HG03432 (cell line): ENCODE results near the gene MRPL46.
"Not testable (repeated sequence)": the region's sequence is repeated elsewhere in the genome, so short reads cannot be mapped to it uniquely, and the experiment has no call there.

Source experiments
- ATAC-seq: cut with Tn5 transposase; IDR thresholded peaks from one replicate; pipeline ENCODE4 v1.9.1; 2021; ENCODE audit warnings: mild to moderate bottlenecking, moderate library complexity; ENCODE audit not compliant: unreplicated experiment

The MRPL46 gene

DNA sequence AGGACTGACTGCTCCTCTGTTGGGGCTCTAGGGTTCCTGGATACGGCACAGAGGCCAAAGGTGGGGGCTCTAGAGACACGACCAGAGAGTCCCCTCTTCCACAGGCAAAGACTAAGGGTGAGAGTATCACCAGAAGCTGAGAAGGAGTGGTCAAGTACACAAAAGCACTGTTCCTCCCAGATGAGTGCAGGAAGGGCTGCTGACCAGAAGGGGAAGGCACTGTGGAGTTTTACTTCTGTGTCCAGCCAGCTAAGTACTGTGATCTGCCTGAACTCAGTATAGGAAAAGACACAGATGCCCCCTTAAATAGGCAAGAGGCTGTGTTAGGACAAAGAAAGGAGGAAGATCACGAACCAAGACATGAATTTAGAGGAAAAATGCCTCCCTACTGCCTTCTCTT, 12.0 kb upstream of the MRPL46 start:
- ATAC-seq, result no peak

DNA sequence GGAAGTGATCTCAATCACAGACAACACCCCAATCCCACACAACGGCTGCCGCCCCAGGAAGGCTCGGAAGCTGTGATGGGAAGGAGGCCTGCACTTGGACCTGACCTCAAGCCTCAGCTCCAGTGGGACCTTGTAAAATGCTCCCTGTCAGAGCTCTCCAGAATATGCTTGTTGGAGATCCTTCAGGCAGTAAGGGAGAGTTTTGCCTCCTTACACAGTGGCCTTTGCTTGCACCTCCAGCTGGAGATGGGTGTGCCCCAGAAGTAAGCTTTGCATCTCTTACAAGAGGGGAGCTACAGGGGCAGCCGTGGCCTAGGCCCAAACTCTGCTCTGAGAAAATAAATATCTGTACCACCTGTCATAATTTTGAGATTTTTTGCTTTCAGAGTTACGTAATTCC, 10.7 kb upstream of the MRPL46 start:
- ATAC-seq, result no peak

DNA sequence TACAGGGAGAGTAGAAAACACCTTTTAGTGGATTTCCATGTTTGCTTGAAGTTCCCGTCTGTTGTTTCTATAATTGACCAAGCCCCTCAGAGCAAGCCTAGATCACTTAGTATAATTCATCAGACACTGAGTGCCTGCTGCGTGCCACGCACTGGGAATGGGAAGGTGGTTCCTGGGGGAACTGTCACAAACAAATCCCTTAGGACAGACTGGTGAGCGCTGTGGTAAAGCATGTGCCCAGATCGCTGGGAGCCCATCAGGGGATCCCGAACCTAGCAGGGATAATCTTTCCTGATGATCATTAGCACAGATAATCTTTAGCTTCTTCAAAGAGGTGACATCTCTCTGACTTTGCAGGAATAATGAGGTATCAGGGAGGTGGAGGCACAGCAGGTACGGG, 9.9 kb upstream of the MRPL46 start:
- no peak for ATAC-seq

DNA sequence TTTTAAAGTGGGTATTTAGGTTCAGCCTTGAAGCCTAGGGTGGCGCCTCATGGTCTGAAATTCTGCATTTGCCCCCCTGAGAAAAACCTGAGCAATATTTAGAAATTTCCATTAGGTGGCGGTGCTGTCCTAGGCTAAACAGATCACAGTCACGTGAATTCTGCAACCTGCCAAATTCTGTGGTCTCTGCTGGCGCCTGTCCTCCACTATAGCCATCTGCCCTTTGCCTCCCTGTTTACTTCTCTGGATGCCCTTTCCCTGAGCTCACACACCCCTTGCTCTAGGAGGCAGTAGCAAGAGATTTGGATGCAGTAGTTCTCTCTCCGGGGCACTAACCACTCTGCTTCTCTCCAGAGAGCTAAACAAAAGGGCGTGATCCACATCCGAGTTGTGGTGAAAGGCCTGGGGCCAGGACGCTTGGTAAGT, 9.5 kb upstream of the MRPL46 start:
- no peak for ATAC-seq

DNA sequence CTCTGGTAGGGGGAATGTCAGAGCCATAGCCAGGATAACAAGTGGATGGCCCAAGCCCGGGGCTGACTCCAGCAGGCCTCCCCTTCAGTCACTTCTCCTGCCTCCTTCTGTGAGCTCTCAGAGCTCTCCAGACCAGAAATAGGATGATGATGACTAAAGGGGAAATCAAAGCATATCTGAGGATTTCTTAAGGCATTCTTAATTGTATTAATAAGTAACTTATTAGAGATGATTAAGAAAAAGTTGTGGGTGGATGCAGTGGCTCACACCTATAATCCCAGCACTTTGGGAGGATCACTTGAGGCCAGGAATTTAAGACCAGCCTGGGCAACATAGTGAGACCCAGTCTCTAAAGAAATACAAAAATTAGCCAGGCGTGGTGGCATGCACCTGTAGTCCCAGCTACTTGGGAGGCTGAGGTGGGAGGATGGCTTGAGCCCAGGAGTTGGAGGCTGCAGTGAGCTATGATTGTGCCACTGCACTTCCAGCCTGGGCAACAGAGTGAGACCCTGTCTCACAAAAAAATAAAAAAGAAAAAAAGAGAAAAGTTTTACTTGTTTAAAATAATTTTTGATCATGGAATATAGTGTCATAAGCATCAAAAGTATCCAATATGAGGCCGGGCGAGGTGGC, 6.6 kb upstream of the MRPL46 start:
- not testable (repeated sequence) for ATAC-seq

DNA sequence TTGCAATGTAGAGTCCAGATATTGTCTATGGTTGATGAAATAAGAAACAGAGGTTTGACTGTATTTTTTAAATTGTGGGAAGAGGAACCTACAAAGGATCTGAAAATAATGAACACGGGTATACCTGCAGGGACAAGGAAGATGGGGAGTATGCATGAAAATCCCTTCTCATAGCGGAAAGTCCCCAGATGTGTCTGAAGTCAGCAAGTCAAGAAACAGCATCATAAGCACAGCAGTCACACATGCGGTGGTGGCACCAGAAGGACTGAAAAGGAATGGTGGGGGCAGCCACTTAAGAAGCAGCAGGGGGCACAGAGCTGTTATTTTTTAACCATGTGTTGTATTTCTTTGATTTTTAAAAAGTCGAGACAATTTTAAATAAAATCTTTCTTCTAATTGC, 5.0 kb upstream of the MRPL46 start:
- no peak for ATAC-seq

DNA sequence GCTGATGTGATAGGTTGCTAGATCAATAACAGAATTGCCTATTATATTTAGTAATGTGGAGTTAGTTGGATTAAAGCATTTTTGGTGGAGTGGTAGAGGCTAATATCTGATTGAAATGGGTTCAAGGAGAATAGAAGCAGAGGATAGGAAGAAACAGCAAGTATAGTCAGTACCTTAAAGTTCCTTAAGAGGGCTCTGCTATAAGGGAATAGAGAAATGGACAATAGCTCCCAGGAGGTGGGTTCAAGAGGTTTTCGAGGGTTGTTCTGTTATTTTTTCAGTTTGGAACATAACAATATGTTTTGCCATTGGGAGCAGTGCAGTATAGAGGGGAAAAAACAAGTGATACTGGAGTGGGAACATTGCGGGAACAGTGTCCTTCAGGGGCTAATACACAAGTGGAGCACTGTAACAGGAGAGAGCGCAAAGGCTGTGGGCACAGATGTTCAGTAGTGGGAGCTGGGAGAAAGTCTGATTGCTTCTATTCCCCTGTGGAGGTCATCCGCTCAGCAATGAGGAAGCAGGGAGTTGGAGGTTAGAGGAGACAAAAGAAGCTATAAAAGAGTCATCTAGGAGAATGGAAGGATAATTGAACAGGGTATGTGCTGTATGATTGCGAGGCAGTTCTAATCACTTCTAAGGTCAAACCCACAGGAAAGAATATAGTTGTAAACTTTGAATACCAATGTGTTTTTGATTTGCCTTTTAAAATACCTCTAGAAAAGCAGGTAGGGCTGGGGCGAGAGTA, 3.6 kb upstream of the MRPL46 start:
- no peak for ATAC-seq

DNA sequence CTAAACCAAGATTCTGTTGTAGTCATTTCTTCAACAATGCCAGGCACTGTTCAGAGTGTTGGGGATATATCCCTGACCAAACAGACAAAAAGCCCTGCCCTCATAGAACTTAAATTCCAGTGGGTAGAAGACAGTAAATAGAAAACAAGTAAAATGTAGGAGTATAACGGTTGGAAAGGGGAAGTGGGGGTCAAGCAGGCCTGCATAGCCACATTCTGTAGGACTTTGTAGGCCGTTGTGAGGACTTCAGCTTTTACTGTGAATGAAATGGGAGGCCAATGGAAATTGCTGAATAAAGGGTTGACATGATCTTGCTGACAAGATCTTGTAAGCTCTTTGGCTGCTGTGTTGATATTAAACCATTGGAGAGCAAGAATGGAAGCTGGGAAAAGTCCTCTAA, 2.1 kb upstream of the MRPL46 start:
- no peak for ATAC-seq

DNA sequence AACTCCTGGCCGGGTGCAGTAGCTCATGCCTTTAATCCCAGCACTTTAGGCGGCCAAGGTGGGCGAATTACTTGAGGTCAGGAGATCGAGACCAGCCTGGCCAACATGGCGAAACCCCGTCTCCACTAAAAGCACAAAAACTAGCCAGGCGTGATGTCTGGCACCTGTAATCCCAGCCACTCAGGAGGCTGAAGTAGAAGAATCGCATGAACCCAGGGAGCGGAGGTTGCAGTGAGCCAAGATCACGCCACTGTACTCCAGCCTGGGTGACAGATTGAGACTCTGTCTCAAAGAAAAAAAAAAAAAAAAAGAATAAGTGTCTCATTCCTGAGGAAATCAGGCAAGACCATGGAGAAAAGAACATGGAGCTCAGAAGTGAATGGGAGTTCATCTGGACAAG, 1.5 kb upstream of the MRPL46 start:
- not testable (repeated sequence) for ATAC-seq

DNA sequence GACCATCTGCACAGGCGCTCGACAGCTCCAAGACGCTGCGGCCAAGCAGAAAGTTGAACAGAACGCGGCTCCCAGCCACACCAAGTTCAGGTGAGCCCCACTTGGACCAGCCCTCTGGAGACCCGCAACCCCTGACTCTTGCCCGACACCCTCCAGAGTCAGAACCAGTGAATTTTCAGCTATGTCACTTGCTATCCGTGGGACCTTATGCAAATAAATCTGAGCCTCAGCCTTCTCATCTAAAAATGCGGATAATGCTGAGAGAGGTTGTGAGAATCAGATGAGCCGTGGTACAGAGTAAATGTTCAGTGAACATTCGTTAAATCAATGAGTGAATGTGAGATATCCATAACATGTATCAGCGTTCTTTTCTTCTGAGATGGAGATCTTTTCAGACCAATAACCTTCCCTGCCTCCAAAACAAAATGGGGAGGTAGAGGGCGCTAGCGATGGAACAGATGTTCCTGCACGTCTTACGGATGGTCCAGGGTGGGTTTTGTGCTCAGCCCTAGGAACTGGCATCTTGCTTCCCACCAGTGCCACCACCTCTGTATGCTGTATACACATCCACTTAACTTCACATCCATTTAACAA, 844 bp upstream of the MRPL46 start:
- ATAC-seq, result no peak

DNA sequence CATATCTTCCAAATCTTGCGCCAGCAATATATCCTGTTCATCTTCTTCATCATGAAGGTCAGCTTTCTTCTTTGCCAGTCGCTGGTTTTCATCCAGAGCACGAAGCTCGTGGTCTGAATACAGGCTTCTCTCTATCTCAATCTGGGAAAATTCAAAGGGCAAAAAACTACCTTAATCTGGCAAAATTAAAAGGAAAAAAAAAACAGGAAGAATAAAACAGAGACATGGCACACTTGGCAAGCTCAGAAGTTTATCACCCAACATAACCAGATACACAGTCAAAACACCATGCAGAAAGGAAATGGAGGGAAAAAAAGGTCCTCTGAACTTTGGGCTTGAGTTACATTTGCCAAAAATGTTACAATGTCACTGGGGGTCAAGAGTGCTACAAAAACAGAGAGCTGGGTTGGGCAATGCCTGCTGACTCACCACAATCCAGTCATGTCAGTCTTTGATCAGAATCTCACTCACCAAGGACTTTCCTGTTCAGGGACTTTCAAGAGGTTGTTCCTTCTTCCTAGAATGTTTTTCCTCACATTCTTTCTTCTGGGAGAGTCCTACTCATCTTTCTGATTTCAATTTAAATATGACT, 1.5 kb downstream of the MRPL46 start:
- ATAC-seq, result no peak

DNA sequence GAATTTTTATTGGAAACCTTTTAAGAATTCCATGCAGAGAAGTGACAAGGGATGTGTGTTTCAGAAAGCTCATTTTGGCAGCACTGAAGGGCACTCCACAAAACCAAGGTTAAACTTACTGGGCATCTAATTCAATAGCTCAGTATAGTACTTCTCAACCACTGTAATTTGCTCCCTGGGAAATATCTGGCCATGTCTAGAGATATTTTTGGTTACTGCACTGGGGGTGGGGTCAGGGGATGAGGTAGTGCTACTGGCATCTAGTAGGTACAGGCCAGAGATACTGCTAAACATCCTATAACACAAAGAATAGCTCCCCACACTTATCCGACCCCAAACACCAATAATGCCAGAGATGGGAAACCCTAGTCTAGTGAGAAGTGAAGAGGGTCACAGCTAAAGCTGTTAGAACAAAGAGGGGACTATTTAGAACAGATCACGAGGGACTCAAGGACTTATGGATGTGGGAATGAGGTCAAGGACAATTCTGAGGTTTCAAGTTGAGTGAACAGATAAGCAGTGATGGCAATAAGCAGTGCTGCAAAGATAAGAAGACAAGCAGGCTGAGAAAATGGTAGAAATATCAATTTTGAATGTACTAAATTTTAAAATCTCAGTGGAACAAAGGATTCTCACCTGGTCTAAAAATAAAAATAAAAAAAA, 3.2 kb downstream of the MRPL46 start:
- ATAC-seq, result no peak

DNA sequence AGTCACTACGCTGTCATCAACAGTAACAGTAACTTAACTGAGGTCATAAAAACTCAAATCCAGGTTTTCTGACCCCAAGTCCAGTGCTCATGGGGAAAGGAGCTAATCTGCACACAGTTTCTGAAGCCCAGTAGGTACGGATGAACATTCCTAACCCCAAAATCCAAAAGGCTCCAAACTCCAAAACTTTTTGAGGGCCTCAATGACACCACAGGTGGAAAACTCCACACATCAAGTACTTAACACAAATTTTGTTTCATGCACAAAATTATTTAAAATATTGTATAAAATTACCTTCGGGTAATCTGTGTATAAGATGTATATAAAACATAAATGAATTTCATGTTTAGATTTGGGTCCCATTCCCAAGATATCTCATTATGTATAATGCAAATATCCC, 10.5 kb downstream of the MRPL46 start:
- no peak for ATAC-seq

DNA sequence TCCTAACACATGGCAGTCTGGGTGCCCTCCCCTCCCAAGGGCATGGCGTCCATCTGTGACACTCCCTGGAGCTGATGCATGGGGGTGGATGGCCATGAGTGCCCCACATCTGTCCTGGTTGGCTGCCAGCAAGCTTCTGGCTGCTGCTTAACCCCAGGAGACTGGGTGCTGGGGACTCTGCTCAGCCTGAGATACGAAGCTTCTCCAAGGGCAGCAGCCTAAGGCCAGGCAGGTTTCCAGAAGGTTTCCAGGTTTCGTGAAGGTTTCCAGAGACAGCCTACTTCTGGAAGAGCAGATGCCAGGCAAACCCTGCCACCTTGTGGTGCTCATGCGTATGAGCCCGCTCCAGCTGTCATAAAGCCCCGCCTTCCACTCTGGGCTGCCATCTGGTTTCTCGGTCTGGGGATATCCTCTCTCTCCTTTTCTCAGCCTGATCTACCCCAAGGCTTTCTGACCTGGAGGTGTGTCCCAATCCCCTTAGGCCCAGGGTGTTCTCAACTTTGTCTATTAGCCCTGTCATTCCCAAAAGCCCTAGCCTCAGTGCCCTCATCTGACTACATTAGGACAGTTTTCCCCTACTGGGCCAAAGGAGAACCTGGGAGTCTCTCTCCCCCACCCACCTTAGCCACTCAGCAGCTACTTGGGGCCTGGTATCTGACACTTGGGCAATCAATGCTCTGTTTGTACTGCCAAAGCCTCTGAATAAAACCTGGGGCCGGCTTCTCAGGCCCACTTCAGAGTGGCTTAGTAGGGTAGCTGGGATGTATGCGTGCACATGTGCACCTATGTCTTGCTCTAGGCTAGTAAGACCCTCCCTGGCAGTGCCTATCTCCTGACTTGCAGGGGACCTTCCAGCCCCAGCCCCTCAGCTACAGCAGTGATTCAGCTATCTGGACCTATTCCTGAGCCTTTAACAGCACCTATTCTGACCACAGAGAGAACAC, 12.0 kb downstream of the MRPL46 start:
- ATAC-seq, result peak; percentile 94

DNA sequence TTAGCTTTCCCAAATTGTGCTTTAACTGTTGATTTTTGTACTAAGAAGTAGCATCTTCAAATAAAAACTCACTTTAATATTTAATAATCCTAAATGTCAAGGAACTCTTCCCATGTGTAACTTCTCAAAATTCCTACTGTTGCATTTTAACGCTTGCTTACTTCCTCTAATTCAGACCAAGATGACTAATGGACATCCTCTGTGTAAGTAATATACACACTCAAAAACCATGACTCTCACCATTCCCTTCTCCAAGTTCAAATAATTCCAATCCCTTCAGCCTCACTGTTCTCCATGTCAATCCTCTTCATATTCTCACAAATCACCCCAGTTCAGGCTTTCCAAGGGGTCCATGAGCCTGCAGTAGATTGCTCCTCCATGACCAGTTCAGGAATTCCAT, 13.0 kb downstream of the MRPL46 start:
- no peak for ATAC-seq

DNA sequence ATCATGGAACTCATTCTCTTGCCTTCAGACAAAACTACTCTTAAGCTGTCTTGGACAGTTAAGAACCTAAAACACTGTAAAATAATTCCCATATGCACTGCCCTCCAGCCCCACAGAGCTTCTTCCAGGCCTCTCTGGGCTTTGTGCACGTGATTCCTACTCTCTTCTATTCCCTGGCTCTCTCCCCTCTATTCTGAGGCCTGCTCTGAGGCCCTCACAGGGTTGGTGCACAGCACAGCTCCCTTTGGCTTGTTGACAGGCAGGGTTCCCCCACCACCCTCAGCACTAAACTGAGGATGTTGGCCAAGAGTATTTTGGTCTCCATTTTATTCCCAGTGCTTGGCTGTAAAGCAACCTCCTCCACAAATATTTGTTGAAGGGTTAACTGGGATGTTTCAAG, 13.5 kb downstream of the MRPL46 start:
- no peak for ATAC-seq

DNA sequence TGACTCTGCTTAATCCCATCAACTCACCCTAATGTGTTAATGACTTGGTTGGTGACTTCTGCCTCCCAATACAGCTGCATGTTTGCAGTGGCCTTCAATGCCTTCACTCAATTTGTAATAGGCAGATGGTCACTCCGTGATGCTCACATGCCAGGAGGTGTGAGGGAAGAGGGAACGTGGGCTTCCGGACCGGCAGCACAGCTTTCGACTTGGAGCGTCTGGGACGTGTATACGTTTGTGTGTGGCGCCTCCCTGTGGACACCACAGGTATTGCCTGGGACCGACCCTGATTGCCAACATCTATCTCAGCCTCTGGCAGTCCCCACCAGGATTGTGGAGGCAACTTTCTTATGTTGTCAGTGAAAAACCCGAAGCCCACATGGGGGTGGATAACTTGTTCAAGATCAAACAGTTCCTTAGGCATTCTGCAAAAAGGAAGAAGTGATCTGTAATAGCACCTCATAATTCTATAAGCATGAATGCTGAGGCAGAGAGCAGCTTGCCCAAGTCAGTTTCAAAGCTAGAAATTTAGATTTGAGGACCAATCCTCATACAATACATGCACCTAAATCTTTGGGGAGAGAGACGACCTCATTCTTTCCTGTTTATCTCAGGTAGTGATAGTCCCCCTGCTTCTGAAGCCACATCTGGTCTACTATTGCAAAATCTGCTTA, 16.9 kb downstream of the MRPL46 start:
- peak; percentile 64 for ATAC-seq

DNA sequence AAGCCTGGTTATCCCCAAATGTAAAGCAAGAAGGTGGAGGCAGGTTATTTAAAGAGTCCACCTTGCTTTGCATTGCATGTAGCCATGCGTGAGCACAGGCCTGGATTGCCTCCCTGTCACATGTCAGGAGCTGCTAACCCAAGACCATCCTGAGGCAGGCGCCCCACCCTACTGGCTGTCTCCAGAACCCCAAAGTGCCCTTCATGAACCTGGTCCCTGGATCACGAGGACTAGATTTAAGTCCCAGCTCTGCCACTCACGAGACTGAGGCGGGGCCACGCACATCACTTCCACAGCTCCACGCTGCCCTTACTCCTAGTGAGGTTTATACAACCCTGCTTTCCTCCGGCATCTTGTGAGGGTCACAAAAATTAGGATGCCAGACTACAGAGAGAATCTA, 17.6 kb downstream of the MRPL46 start:
- ATAC-seq, result no peak

DNA sequence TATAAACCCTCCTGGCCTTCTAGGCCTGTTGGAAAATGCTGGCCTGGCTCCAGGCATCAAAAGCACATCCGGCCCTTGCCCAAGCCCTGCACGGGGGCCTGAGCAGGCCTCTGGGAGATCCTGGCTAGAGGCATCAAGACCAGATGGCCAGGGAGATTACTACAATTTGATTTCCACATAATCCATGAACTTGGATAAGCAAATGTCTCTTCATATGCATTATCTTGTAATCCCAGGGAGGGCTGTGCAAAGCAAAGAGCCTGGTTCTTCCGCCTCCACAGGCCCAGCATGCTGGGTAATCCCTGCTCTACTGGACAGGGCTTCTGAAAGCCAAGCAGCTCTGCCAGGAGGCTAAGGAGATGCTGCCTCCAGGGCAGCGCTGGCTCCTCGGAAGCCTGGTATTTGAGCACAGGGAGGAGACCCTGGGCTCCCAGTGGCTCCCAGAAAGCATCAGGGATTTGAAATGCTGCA, 18.2 kb downstream of the MRPL46 start:
- ATAC-seq, result no peak

DNA sequence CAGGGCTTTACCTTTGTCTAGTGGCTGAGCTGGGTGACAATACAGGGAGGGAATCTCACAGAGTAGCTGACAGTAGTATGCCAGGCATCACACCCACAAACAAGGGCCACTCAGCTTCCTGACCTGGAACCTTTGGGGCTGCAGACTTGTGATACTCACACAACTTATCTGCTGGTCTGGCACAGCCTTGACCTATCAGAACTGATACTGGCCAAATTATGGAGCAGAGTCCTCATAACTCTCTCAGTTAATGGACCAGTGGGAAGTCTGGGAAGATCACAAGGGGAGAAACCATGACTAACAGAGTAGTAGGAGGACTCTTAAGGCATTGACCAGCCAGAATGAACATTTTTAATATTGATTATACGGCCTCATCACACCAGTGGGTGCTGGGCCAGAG, 19.4 kb downstream of the MRPL46 start:
- ATAC-seq, result no peak
